K562 (cell line): ENCODE results near the gene TARS1.

ENCODE experiments used
- CHD2 ChIP-seq: IDR thresholded peaks from 2 replicates; pipeline ENCODE4 v1.6.1; 2011; ENCODE audit warnings: low read depth, low read length
- GATA2 ChIP-seq: sonication (generic); formaldehyde crosslinking; IDR thresholded peaks from 2 replicates; pipeline ENCODE4 v1.4.0; 2020; ENCODE audit warnings: mild to moderate bottlenecking, missing genetic modification reagents
- KLF13 ChIP-seq: fragments of 450-650 bp; IDR thresholded peaks from 2 replicates; pipeline ENCODE4 v1.6.1; 2016; ENCODE audit warnings: missing genetic modification characterization, low read depth, mild to moderate bottlenecking, missing compliant biosample characterization, moderate library complexity, borderline replicate concordance
- TF ChIP-seq, protein P1 (sequence below), 2 experiments: fragments of 450-650 bp; formaldehyde crosslinking in 1 of 2; IDR thresholded peaks; 2 replicates each; pipeline versions ENCODE4 v1.4.0 to v1.6.1; 2014 to 2020; ENCODE audit warnings: mild to moderate bottlenecking in 2 of 2, borderline replicate concordance in 1 of 2, low read depth in 1 of 2

DNA sequence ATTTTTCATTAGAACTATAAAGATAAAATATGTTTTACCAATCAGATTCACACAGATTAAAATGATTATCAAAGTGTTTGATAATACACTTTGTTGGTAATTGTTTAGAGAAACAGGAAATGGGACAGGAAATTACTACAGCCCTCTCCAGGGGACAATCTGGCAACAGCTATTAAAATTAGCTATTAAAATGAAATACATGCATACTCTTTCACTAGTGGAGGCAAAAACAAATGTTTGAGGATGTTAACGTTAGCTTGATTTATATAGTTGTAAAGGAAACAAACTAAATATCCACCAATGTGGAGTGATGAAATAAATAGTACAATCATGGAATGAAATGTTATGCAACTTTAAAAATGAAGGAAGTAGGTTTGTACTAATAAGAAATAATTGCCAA lies 53.7 kb downstream of the TARS1 start:
- TF ChIP-seq KLF13 (tag) (no peak), CHD2 (no peak), GATA2 (CRISPR knock-in tag) (no peak)
- TF ChIP-seq, protein P1, sequence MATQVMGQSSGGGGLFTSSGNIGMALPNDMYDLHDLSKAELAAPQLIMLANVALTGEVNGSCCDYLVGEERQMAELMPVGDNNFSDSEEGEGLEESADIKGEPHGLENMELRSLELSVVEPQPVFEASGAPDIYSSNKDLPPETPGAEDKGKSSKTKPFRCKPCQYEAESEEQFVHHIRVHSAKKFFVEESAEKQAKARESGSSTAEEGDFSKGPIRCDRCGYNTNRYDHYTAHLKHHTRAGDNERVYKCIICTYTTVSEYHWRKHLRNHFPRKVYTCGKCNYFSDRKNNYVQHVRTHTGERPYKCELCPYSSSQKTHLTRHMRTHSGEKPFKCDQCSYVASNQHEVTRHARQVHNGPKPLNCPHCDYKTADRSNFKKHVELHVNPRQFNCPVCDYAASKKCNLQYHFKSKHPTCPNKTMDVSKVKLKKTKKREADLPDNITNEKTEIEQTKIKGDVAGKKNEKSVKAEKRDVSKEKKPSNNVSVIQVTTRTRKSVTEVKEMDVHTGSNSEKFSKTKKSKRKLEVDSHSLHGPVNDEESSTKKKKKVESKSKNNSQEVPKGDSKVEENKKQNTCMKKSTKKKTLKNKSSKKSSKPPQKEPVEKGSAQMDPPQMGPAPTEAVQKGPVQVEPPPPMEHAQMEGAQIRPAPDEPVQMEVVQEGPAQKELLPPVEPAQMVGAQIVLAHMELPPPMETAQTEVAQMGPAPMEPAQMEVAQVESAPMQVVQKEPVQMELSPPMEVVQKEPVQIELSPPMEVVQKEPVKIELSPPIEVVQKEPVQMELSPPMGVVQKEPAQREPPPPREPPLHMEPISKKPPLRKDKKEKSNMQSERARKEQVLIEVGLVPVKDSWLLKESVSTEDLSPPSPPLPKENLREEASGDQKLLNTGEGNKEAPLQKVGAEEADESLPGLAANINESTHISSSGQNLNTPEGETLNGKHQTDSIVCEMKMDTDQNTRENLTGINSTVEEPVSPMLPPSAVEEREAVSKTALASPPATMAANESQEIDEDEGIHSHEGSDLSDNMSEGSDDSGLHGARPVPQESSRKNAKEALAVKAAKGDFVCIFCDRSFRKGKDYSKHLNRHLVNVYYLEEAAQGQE (IDR thresholded peaks at IDR 0.05; ENCODE audit: borderline replicate concordance) = no peak
- TF ChIP-seq, protein P1 (CRISPR knock-in tag; IDR thresholded peaks at IDR 0.05; ENCODE audit: low read depth) = no peak
